ENCODE data around the gene HDAC5. TPM values are rescaled to one million over a fixed set of nuclear protein-coding genes. Genes with fewer than 3 reads are reported as not detected.

Gene HDAC5
- total RNA-seq, 1 donor, result 36.7 TPM

DNA sequence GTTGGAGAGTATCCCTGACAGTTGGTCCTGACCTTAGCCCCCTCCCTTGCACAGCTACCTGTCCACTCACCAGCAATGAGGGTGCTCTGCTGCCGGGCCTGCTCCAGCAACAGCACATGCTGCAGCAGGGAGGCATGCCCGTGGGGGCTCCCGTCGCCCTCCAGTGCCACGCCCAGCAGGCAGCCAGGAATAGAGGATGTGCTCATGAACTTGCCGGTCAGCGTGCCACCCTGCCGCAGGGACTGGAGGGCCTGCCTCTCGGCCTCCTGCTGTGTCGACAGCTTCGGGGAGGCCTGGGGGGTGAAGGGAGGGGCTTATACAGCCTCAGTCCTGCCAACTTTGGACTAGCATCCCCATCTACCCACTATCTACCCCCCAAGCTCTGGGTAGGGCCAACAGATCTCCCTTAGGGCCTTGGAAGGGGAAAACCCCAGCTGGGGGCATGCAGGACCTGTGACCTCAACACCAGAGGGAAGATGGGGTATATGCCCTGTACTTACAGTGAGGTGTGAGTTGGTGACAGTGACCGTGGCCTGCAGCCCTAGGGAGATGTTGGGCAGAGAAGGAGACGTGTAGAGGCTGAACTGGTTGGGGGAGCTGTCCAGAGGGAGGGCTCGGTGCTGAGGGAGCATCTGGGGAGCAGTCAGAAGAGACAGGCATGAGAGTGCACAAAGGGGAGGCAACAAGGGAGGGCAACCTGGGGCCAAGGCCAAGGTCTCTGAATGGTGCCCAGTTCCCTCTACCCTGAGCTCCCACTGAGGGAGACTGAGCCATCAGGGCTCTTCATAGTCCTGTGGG lies 32.0 kb downstream of the HDAC5 start:
- DNase-seq (ENCODE audit: low read depth), result no peak
- no peak overlapping the region for H3K4me3 ChIP-seq (ENCODE audit: low read depth, low read length)
- TF ChIP-seq, protein P1, sequence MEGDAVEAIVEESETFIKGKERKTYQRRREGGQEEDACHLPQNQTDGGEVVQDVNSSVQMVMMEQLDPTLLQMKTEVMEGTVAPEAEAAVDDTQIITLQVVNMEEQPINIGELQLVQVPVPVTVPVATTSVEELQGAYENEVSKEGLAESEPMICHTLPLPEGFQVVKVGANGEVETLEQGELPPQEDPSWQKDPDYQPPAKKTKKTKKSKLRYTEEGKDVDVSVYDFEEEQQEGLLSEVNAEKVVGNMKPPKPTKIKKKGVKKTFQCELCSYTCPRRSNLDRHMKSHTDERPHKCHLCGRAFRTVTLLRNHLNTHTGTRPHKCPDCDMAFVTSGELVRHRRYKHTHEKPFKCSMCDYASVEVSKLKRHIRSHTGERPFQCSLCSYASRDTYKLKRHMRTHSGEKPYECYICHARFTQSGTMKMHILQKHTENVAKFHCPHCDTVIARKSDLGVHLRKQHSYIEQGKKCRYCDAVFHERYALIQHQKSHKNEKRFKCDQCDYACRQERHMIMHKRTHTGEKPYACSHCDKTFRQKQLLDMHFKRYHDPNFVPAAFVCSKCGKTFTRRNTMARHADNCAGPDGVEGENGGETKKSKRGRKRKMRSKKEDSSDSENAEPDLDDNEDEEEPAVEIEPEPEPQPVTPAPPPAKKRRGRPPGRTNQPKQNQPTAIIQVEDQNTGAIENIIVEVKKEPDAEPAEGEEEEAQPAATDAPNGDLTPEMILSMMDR (IDR thresholded peaks at IDR 0.05; ENCODE audit: insufficient read depth, low read depth, low read length), result no peak

DNA sequence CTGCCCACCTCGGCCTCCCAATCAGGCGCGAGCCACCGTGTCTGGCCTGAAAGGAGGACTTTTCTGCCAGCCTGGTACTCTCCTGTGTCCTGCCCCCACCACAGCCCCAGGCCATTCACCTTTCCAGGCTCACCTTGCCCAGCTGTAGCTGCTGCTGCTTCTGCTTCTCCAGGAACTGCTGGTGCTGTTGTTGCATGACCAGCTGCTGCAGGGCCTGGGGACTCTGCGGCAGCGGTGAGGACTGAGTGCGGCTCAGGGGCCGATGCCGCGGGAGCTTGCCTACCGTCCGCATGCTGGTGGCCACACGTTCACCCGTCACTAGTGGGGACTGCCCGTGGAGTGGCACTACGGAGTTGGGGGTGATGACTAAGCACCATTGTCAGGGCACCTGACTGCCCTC lies 35.2 kb downstream of the HDAC5 start:
- DNase-seq (ENCODE audit: low read depth), result no peak
- no peak overlapping the region for H3K4me3 ChIP-seq (ENCODE audit: low read depth, low read length)
- TF ChIP-seq, protein P1 (IDR thresholded peaks at IDR 0.05; ENCODE audit: insufficient read depth, low read depth, low read length), result no peak

DNA sequence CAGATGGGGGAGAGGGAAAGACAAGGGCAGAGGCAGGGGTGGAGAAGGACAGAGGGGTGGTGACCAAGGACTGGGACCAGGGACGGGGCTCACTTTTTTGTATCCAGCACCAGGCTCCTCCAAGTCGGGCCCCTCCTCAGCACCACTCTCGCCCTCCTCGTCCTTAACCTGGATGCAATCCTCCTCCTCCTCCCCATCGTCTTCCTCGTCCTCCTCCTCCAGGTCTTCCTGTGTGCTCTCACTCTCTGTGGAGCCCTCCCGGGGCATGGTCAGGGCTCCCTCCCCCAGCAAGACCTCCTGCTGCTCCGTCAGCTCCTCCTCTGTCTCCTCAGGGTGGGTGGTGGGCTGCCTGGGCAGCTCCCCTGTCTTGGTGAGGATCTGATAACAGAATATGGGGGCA lies 36.1 kb downstream of the HDAC5 start:
- TF ChIP-seq, protein P1 (IDR thresholded peaks at IDR 0.05; ENCODE audit: insufficient read depth, low read depth, low read length), result no peak
- no peak for DNase-seq (ENCODE audit: low read depth)
- H3K4me3 ChIP-seq (ENCODE audit: low read depth, low read length), result no peak overlapping the region

DNA sequence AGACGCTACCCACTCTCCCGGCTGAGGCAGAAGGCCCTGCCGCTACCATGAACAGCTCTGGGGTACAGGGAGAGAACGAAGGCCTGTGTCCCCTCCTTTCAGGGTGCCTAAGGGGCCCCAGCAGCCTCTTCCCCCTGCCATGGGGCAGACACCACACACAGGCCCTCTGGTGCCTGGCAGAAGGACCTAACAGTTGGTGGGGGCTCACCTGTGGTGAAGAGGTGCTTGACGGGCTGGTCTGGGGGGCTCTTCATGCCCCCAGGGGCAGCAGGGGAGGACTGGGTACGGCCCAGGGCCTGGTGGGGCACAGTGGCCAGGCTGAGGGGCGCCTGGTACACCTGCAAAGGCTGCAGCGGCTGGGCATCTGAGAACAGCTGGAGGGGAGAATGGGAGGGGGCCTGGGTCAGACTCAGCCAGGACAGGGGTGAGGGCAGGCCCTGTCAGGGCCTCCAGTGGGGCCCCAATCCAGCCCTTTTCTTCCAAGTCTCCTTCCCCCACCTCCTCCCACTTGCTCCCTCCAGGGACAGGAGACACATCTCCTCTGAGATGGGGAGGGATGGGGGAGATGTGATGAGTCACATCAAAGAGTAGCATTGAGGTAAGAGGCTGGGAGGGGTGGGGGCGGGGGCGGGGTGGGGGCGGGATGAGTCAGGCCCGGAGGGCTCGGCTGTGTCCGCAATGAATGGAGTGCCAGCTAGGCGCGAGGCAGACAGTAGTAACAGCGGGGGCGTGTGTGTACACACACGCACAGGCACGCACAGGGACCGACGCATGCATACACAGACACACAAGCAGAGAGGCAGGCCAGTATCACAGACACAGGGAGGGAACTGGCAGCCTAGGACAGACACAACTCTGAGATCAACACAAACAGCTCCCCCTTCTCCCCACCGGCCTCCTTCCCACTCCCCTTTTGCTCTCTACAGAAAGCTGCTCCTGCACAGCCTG lies 36.8 kb downstream of the HDAC5 start:
- TF ChIP-seq, protein P1 (IDR thresholded peaks at IDR 0.05; ENCODE audit: insufficient read depth, low read depth, low read length), result no peak
- H3K4me3 ChIP-seq (ENCODE audit: low read depth, low read length), result no peak overlapping the region
- DNase-seq (ENCODE audit: low read depth), result peak; percentile 86

DNA sequence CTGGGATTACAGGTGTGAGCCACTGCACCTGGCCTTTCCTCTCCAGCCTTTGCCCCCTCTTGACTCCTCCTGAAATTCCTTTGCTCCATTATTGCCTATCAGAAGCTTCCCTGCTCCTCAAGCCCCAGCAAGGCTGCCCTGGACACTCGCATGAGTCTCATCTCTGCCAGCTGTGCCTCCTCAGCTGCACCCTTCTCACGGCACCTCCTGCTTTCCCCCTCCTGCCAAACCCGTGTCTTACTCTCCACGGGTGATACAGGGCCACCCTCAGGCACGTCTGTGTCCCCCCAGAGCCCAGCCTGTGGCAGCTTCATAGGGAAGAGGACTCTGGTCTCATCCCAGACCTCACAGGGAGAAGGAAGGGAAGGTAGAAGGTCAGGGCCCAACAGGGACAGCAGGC lies 37.5 kb downstream of the HDAC5 start:
- H3K4me3 ChIP-seq (ENCODE audit: low read depth, low read length), result no peak overlapping the region
- TF ChIP-seq, protein P1 (IDR thresholded peaks at IDR 0.05; ENCODE audit: insufficient read depth, low read depth, low read length), result no peak
- DNase-seq (ENCODE audit: low read depth), result no peak

DNA sequence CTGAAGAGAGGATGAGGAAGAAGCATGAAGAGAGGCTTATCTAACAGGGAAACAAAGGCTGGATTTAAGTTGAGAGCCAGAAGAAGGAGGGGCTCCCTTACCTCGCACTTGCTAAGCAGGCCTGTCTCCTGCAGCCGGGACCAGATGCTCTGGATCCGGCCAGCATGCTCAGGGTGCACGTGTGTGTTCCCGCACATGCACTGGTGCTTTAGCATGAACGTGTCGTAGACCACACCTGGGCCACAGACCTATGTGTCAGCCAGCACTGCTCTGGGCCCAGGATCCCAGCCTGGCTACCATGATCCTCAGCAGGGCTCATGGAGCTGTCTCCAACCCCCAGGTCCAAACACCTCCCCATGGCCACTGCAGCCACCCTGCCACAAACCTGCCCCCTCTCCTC lies 38.5 kb downstream of the HDAC5 start:
- H3K4me3 ChIP-seq (ENCODE audit: low read depth, low read length), result no peak overlapping the region
- DNase-seq (ENCODE audit: low read depth), result no peak
- TF ChIP-seq, protein P1 (IDR thresholded peaks at IDR 0.05; ENCODE audit: insufficient read depth, low read depth, low read length), result no peak
